GM10248 (cell line): ENCODE results near the gene TBCCD1.
"Not testable (repeated sequence)": the region's sequence is repeated elsewhere in the genome, so short reads cannot be mapped to it uniquely, and the experiment has no call there.

Source experiments
- CTCF ChIA-PET: fragments of 300-600 bp; sonication (Branson Sonifier 250); formaldehyde crosslinking; extraction: SDS; loops from one replicate; lab custom pipeline; 2021; ENCODE audit warnings: antibody characterized with exemption; lab: Yijun Ruan, JAX
- POLR2A ChIA-PET: fragments of 350-650 bp; sonication (Branson Sonifier 250); formaldehyde crosslinking; extraction: SDS; loops from one replicate; lab custom pipeline; 2020; ENCODE audit warnings: antibody characterized with exemption; lab: Yijun Ruan, JAX
- DNase-seq: peaks from one replicate; pipeline ENCODE4 v3.0.0; 2012; ENCODE audit errors: extremely low spot score
- TF ChIP-seq, protein P1 (sequence below): IDR thresholded peaks from 2 replicates; pipeline ENCODE4 v1.5.1; 2012; ENCODE audit warnings: mild to moderate bottlenecking, low read depth; ENCODE audit errors: extremely low read depth, missing control alignments, control extremely low read depth

The TBCCD1 gene

DNA sequence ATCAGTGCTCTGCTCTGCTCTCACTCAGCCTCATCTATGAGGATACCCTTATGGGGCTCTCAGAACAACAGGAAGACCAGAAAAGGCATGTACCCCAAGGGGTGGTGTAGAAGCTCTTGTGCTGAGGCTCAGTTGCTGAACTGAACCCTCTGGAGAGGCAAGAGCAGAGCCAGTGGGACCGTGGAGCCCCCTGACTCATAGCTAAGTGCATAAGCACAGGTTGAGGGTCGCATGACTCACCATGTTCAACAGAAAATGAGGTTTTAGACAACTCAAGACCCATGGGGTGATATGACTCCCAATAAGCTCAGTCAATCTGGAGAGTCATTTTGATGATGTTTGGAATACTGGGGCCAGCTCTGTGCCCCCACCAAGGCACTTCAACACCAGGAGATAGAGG, 60.3 kb downstream of the TBCCD1 start:
- TF ChIP-seq, protein P1, sequence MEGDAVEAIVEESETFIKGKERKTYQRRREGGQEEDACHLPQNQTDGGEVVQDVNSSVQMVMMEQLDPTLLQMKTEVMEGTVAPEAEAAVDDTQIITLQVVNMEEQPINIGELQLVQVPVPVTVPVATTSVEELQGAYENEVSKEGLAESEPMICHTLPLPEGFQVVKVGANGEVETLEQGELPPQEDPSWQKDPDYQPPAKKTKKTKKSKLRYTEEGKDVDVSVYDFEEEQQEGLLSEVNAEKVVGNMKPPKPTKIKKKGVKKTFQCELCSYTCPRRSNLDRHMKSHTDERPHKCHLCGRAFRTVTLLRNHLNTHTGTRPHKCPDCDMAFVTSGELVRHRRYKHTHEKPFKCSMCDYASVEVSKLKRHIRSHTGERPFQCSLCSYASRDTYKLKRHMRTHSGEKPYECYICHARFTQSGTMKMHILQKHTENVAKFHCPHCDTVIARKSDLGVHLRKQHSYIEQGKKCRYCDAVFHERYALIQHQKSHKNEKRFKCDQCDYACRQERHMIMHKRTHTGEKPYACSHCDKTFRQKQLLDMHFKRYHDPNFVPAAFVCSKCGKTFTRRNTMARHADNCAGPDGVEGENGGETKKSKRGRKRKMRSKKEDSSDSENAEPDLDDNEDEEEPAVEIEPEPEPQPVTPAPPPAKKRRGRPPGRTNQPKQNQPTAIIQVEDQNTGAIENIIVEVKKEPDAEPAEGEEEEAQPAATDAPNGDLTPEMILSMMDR, result no peak
- ChIA-PET POLR2A (no interaction called here), CTCF (interaction anchor here (0.8 to 1.6 kb wide), 8 partner anchors 10 to 563 kb away, joined by 3 to 6 read pairs (median 3); no protein-coding TSS in a partner anchor)
- DNase-seq, result no peak

DNA sequence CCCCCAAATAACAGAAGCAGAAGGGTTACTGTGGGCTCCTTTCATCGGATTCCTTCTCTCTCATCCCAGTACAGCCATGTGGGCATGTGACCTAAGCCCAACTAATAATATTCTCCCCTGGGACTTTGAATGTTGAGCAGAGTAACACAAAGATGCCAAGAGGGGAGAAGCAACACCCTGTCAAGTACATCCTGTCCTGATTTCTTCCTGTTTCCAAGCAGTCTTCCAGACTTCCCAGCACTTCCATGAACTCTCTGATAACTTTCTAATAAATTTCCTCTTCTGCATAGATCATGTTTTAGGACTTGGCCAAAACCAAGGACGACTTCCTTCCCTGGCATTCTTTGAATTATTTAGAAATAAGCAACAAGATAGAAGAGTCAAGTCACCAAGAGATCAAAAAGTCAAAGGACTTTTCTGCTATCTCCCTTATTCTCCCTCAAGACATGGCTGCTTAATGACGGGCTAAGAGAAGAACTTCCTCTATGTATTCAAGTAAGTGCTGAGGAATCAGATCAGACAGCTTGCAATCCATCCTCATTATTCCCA, 60.9 kb downstream of the TBCCD1 start:
- TF ChIP-seq, protein P1, result no peak
- DNase-seq, result no peak
- ChIA-PET CTCF (interaction anchor here (0.9 to 1.3 kb wide), 7 partner anchors 10 to 245 kb away, joined by 3 to 6 read pairs (median 3); no protein-coding TSS in a partner anchor), POLR2A (no interaction called here)

DNA sequence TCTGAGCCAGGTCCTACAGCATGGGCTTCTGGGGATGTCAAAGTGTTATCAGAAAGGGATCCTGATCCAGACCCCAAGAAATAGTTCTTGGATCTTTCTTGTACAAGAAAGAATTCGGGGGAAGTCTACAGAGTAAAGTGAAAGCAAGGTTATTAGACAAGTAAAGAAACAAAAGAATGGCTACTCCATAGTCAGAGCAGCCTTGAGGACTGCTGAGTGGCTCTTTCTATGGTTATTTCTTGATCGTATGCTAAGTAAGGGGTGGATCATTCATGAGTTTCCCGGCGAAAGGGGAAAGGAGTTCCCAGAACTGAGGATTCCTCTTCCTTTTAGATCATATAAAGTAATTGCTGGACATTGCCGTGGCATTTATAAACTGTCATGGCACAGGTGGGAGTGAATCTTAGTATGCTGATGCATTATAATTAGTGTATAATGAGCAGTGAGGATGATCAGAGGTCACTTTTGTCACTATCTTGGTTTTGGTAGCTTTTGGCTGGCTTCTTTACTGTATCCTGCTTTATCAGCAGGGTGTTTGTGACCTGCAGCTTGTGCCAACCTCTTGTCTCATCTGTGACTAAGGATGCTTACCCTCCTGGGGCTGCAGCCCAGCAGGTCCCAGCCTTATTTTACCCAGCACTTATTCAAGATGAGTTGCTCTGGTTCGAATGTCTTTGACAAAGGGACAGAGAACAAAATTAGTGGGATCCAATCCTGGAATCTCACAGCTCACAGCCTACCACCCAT, 64.0 kb downstream of the TBCCD1 start:
- POLR2A ChIA-PET, result interaction anchor here (1.0 kb wide), 1 partner anchor 16 kb away, joined by 3 read pairs; no protein-coding TSS in a partner anchor
- CTCF ChIA-PET, result interaction anchor here (0.7 to 6.6 kb wide), 9 partner anchors 8 to 559 kb away, joined by 3 to 29 read pairs (median 3); no protein-coding TSS in a partner anchor
- DNase-seq, result no peak
- TF ChIP-seq, protein P1, result no peak

DNA sequence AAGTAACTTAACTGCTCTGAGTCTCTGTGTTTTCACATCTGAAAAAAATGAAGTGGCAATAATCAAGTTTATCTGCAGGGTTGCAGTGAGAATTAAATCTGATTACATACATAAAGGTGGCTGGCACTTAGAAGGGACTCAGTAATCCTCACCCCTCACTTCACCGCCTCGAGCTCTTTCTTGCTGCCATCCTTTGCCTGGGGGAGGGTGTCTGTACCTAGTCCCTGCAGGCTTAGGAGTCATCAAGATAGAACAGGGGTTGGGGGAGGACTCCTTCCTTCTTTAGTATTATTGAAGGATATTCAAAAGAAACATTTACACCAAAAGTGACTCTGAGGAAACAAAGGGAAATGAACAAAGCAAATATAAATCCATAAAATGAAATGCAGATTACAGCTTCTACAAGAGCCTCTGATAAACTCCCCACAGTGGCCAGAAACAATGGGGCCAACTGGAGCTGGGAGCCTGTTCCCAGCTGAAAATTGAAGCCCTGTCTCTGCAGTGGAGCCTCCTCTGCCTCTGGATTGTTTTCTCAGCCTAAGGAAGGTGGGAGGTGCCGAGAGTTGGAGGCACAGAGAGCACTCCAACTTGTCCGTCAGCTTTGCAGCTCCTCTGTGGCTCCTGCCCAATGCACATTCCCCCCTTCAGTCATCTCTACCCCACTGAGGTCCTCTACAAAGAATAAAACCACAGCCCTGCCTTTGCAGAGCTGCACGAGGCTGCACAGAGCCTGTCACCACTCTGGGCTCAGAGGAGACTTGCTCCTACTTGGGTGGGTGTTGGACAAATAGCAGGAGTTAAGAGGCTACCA, 64.8 kb downstream of the TBCCD1 start:
- TF ChIP-seq, protein P1, result no peak
- CTCF ChIA-PET, result interaction anchor here (0.7 to 6.6 kb wide), 5 partner anchors 8 to 246 kb away, joined by 3 to 29 read pairs (median 3); no protein-coding TSS in a partner anchor
- POLR2A ChIA-PET, result no interaction called here
- DNase-seq, result no peak

DNA sequence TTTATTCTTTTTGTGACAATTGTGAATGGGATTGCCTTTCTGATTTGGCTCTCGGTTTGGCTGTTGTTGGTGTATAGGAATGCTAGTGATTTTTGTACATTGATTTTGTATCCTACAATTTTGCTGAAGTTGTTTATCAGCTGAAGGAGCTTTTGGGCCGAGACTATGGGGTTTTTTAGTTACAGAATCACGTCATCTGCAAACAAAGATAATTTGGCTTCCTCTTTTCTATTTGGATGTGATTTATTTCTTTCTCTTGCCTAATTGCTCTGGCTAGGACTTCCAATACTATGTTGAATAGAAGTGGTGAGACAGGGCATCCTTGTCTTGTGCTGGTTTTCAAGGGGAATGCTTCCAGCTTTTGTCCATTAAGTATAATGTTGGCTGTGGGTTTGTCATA, 67.2 kb downstream of the TBCCD1 start:
- DNase-seq, POLR2A ChIA-PET: not testable (repeated sequence)
- CTCF ChIA-PET, result interaction anchor here (1.2 to 6.6 kb wide), 6 partner anchors 13 to 556 kb away, joined by 3 to 29 read pairs (median 6); no protein-coding TSS in a partner anchor

DNA sequence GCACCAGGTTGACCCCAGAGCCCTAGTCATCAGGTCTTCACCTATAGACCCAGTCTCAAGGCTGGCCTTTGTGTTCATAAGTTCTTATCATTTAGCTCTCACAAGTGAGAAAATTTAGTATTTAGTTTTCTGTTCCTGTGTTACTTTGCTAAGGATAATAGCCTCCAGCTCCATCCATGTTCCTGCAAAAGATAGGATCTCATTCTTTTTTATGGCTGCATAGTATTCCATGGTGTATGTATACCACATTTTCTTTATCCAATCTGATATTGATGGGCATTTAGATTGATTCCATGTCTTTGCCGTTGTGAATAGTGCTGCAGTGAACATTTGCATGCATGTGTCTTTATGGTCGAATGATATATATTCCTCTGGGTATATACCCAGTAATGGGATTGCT, 69.1 kb downstream of the TBCCD1 start:
- POLR2A ChIA-PET, DNase-seq: not testable (repeated sequence)
- CTCF ChIA-PET, result interaction anchor here (0.9 to 1.5 kb wide), 5 partner anchors 8 to 555 kb away, joined by 3 to 4 read pairs (median 3); no protein-coding TSS in a partner anchor

DNA sequence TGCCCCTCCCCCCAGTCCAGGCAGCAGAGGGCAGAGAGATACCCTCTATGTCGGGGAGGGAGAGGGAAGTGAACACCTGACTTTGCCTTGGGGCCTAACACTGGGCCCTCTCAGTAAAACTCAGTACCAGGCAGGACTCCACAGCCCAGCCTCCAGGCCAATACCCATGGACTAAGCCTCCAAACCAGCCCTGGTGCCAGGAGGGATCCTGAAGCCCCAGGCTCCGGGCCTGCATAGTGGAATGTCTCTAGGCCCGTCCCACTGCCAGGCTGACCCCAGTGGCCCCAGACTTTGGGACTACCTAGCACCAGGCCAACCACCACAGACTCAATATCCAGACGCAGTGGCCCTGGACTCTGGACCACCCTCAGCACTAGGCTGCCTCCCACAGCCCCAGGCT, 69.5 kb downstream of the TBCCD1 start:
- ChIA-PET POLR2A (no interaction called here), CTCF (interaction anchor here (1.4 to 1.5 kb wide), 2 partner anchors 12 to 554 kb away, joined by 3 read pairs; no protein-coding TSS in a partner anchor)
- DNase-seq, result no peak
- TF ChIP-seq, protein P1, result no peak
